Pancreas (tissue), 10 donors: ENCODE results near the gene SPATA16. TPM values are rescaled to one million over a fixed set of nuclear protein-coding genes. Genes with fewer than 3 reads are reported as not detected.
A peak's percentile ranks its signal among the peaks of the same experiment; 100 is the strongest.
"Not testable (repeated sequence)": the region's sequence is repeated elsewhere in the genome, so short reads cannot be mapped to it uniquely, and the experiment has no call there.

Experiments
- ATAC-seq, 4 donors: fragments of 200-7000 bp; cut with Tn5 transposase; one replicate each; pipeline versions ENCODE4 v1.8.0 to v1.9.1; 2020; ENCODE audit warnings: mild to moderate bottlenecking in 4 of 4, moderate library complexity in 4 of 4
- DNase-seq, 6 donors: peaks; one replicate each; pipeline ENCODE4 v3.0.0-alpha.2; 2020
- FAIRE-seq: peaks from 2 replicates; lab custom pipeline; 2012; peaks lifted over from hg19 to GRCh38; lab: Jason Lieb, UNC
- H3K27ac ChIP-seq, 4 donors: fragments of 200-600 bp; sonication (generic); 1 replicate in 3 of 4; 2 replicates in 1 of 4; pipeline versions ENCODE4 v1.5.0 to v1.8.0; 2020
- H3K27me3 ChIP-seq, 4 donors: fragments of 200-600 bp; one replicate each; pipeline ENCODE4 v1.8.0; 2021
- H3K36me3 ChIP-seq, 3 donors: fragments of 200-600 bp; sonication (generic) in 1 of 3; one replicate each; pipeline versions ENCODE4 v1.5.0 to v1.8.0; 2020 to 2021
- H3K4me1 ChIP-seq, 3 donors: fragments of 200-600 bp; one replicate each; pipeline ENCODE4 v1.8.0; 2021
- H3K4me3 ChIP-seq, 4 donors: fragments of 200-600 bp; sonication (generic) in 2 of 4; one replicate each; pipeline versions ENCODE4 v1.5.0 to v1.8.0; 2020 to 2021
- H3K9me3 ChIP-seq, 4 donors: fragments of 200-600 bp; one replicate each; pipeline ENCODE4 v1.8.0; 2021
- WGBS, 2 donors: extraction: QIAGEN DNeasy Blood & Tissue Kit; methylation state at CpG; one replicate each; pipeline ENCODE4 v1.1.7; 2013; 5-methylcytosine and 5-hydroxymethylcytosine counted together
- intact Hi-C, 3 donors: fragments of 100-400 bp; cut with DNase I; formaldehyde crosslinking; loops; one replicate each; pipeline versions ENCODE4 v1.11.1 to v1.14.2; 2022
- polyA plus RNA-seq, 2 donors: library from polyadenylated mRNA; stranded (reverse); fragments of 200-250 nt; gene quantifications; one replicate each; pipeline ENCODE4 v1.2.3, GENCODE V29; 2013
- total RNA-seq, 6 donors: library from RNA; stranded (reverse); fragmentation: NEBNext Ultra II Directional in 4 of 6; extraction: Animal tissue kit (Norgen Biotek cat#: 25700) in 4 of 6; gene quantifications; one replicate each; pipeline versions ENCODE4 v1.2.1 to v1.2.4, GENCODE V29; 2021 to 2023
- TF ChIP-seq, protein P1 (sequence below), 4 donors: fragments of 200-600 bp; sonication (generic) in 3 of 4; IDR thresholded peaks; one replicate each; pipeline versions ENCODE4 v1.5.0 to v1.8.0; 2021; ENCODE audit warnings: antibody characterized with exemption in 4 of 4
- donor health status: healthy with polysubstance abuse.
- donor health status: DM: no; HTN: no; CAD: no; lungs with moderate emphysema.
- donor health status: DM: no; HTN: no; CAD: no.
- donor health status: control.
- donor health status: control.
- donor health status: Bipolar disorder and iron deficiency.
- donor health status: DM: yes; HTN: yes; CAD: no.
- donor health status: DM: no; HTN: no; CAD: no.
- donor health status: DM: no; HTN: no; CAD: no.
- donor health status: DM: yes; HTN: yes; CAD: no.

The SPATA16 gene
- total RNA-seq (not detected), polyA plus RNA-seq (not detected)

- Histone ChIP-seq H3K9me3 (no peaks in the 10 kb centered on the region), H3K36me3 (no peaks in the 10 kb centered on the region), H3K27me3 (no peaks in the 10 kb centered on the region), H3K27ac (no peak within 1 kb of the TSS), H3K4me1 (no peaks in the 10 kb centered on the region), H3K4me3 (no peak within 1 kb of the TSS)
- intact Hi-C loops, result no loop called here
- WGBS, 2 donors, result 79 to 88% methylated on average over 18 of the region's 18 CpGs
- FAIRE-seq (no peak), ATAC-seq (no peak), DNase-seq (peak in 1 of 6 donors; percentile 52)
- TF ChIP-seq, protein P1, sequence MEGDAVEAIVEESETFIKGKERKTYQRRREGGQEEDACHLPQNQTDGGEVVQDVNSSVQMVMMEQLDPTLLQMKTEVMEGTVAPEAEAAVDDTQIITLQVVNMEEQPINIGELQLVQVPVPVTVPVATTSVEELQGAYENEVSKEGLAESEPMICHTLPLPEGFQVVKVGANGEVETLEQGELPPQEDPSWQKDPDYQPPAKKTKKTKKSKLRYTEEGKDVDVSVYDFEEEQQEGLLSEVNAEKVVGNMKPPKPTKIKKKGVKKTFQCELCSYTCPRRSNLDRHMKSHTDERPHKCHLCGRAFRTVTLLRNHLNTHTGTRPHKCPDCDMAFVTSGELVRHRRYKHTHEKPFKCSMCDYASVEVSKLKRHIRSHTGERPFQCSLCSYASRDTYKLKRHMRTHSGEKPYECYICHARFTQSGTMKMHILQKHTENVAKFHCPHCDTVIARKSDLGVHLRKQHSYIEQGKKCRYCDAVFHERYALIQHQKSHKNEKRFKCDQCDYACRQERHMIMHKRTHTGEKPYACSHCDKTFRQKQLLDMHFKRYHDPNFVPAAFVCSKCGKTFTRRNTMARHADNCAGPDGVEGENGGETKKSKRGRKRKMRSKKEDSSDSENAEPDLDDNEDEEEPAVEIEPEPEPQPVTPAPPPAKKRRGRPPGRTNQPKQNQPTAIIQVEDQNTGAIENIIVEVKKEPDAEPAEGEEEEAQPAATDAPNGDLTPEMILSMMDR (IDR thresholded peaks at IDR 0.05), result no peak
These were observed at the start of gene SPATA16 for GRCh38 chr3:173140986-173141385. Gene SPATA16 (minus strand): TSS chr3:173141235. CDS start chr3:173117731, 23,504 bp downstream.

DNA sequence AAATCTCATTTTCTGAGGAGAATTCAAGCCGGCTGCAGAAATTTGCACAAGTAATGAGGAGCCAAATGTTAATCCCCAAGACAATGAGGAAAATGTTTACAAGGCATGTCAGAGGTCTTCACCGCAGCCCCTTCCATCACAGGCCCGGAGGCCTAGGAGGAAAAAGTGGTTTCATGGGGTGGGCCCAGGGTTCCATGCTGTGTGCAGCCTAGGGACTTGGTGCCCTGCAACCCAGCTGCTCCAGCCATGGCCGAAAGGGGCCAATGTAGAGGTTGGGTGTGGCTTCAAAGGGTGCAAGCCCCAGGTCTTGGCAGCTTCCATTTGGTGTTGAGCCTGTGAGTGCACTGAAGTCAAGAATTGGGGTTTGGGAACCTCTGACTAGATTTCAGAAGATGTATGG lies 42.0 kb upstream of the SPATA16 start:
- H3K36me3 ChIP-seq, H3K9me3 ChIP-seq, H3K27me3 ChIP-seq, DNase-seq, FAIRE-seq, H3K4me1 ChIP-seq, intact Hi-C loops, ATAC-seq, H3K27ac ChIP-seq, H3K4me3 ChIP-seq: not testable (repeated sequence)
- 68 to 78% methylated on average over 4 of the region's 4 CpGs for WGBS, 2 donors

- FAIRE-seq (no peak), DNase-seq (no peak), ATAC-seq (no peak)
- Histone ChIP-seq H3K9me3 (no peaks in the 10 kb centered on the region), H3K36me3 (no peaks in the 10 kb centered on the region), H3K4me3 (no peak overlapping the region), H3K27me3 (no peaks in the 10 kb centered on the region), H3K27ac (no peak overlapping the region), H3K4me1 (no peaks in the 10 kb centered on the region)
- intact Hi-C loops, result no loop called here
- TF ChIP-seq, protein P1 (IDR thresholded peaks at IDR 0.05), result no peak
- 33 to 40% methylated on average over 2 of the region's 2 CpGs for WGBS, 2 donors
These were observed 32.6 kb upstream of the SPATA16 start for GRCh38 chr3:173173652-173174051.

- 66 to 74% methylated on average over 8 of the region's 8 CpGs for WGBS, 2 donors
- intact Hi-C loops, H3K27ac ChIP-seq, H3K4me1 ChIP-seq, ATAC-seq, H3K4me3 ChIP-seq, DNase-seq, H3K36me3 ChIP-seq, H3K9me3 ChIP-seq, H3K27me3 ChIP-seq, FAIRE-seq: not testable (repeated sequence)
These were observed 18.1 kb upstream of the SPATA16 start for GRCh38 chr3:173159139-173159538.

- H3K9me3 ChIP-seq, H3K4me1 ChIP-seq, H3K36me3 ChIP-seq, intact Hi-C loops, DNase-seq, ATAC-seq, H3K4me3 ChIP-seq, FAIRE-seq, H3K27me3 ChIP-seq, H3K27ac ChIP-seq: not testable (repeated sequence)
- 75 to 85% methylated on average over 9 of the region's 9 CpGs for WGBS, 2 donors
These were observed 15.5 kb upstream of the SPATA16 start for GRCh38 chr3:173156533-173156932.

DNA sequence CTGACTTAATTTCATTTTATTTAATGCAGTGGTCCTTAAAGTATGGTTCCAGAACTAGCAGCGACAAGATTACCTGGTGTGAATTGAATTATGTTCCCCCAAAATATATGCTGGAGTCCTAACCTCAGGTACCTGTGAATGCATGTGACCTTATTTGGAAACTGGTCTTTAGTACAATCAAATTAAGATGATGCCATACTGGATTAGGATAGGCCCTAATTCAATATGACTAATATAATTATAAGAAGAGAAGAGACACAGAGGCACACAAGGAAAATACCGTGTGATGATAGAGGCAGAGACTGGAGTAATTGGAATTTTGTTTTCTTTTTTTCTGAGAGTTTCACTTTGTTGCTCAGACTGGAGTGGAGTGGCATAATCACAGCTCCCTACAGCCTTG lies 12.6 kb upstream of the SPATA16 start:
- H3K4me3 ChIP-seq, result no peak overlapping the region
- TF ChIP-seq, protein P1 (IDR thresholded peaks at IDR 0.05), result no peak
- no peak for FAIRE-seq
- DNase-seq, result no peak
- no peaks in the 10 kb centered on the region for H3K36me3 ChIP-seq
- H3K9me3 ChIP-seq, result no peaks in the 10 kb centered on the region
- intact Hi-C loops, result no loop called here
- H3K27me3 ChIP-seq, result no peaks in the 10 kb centered on the region
- H3K4me1 ChIP-seq, result no peaks in the 10 kb centered on the region
- ATAC-seq, result no peak
- 68 to 70% methylated on average over 2 of the region's 2 CpGs for WGBS, 2 donors
- H3K27ac ChIP-seq, result no peak overlapping the region
